OCI-LY7 (cell line): ENCODE results near the gene WNT2. TPM values are rescaled to one million over a fixed set of nuclear protein-coding genes. Genes with fewer than 3 reads are reported as not detected.

ENCODE experiments used
- BruUV-seq: library from RNA; stranded (reverse); fragments of 400-500 nt; replicated peaks from 2 replicates; lab custom pipeline; 2021; lab: Mats Ljungman, UMichigan
- CTCF ChIA-PET: fragments of 300-600 bp; sonication (Branson Sonifier 250); formaldehyde crosslinking; loops from one replicate; lab custom pipeline; 2022; ENCODE audit warnings: antibody characterized with exemption; ENCODE audit not compliant: unreplicated experiment; lab: Charles Lee
- POLR2A ChIA-PET: fragments of 300-600 bp; sonication (Branson Sonifier 250); formaldehyde crosslinking; loops from one replicate; lab custom pipeline; 2022; ENCODE audit warnings: antibody characterized with exemption; lab: Charles Lee
- DNase-seq: peaks from one replicate; pipeline ENCODE4 v3.0.0-alpha.2; 2015; ENCODE audit warnings: low spot score
- H2AFZ ChIP-seq: fragments of 200-600 bp; sonication (generic), shearing (Covaris generic); 2 replicates; pipeline ENCODE4 v1.6.1; 2014; ENCODE audit warnings: mild to moderate bottlenecking, antibody characterized with exemption, low read length, moderate library complexity
- H3K27ac ChIP-seq: fragments of 200-600 bp; sonication (generic); 2 replicates; pipeline ENCODE4 v1.5.1; 2014; ENCODE audit warnings: mixed run types, low read depth, mild to moderate bottlenecking, moderate library complexity, low read length, inconsistent platforms; ENCODE audit not compliant: poor library complexity, severe bottlenecking
- H3K36me3 ChIP-seq: fragments of 200-600 bp; sonication (generic); 2 replicates; pipeline ENCODE4 v1.6.1; 2014; ENCODE audit warnings: mild to moderate bottlenecking, antibody characterized with exemption, low read length, moderate library complexity, mixed read lengths; ENCODE audit not compliant: insufficient read depth
- H3K4me1 ChIP-seq: fragments of 200-600 bp; sonication (generic); 2 replicates; pipeline ENCODE4 v1.5.1; 2014; ENCODE audit warnings: mild to moderate bottlenecking, low read length; ENCODE audit not compliant: insufficient read depth, poor library complexity, severe bottlenecking
- H3K4me2 ChIP-seq: fragments of 200-600 bp; sonication (generic); 2 replicates; pipeline ENCODE4 v1.6.1; 2014; ENCODE audit warnings: mild to moderate bottlenecking, low read length
- H3K4me3 ChIP-seq: fragments of 200-600 bp; sonication (generic); 2 replicates; pipeline ENCODE4 v1.5.1; 2014; ENCODE audit warnings: mild to moderate bottlenecking, low read depth, low read length; ENCODE audit not compliant: poor library complexity, severe bottlenecking
- H3K79me2 ChIP-seq: fragments of 200-600 bp; sonication (generic); 2 replicates; pipeline ENCODE4 v1.6.1; 2016; ENCODE audit warnings: low read depth, mild to moderate bottlenecking, low read length, moderate library complexity, mixed read lengths; ENCODE audit not compliant: insufficient read depth
- H3K9me2 ChIP-seq: fragments of 200-600 bp; sonication (generic); 2 replicates; pipeline ENCODE4 v1.6.1; 2016; ENCODE audit warnings: mild to moderate bottlenecking, low read length, mixed read lengths; ENCODE audit not compliant: insufficient read depth
- H3K9me3 ChIP-seq: fragments of 200-600 bp; sonication (generic); 2 replicates; pipeline ENCODE4 v1.6.1; 2014; ENCODE audit warnings: mild to moderate bottlenecking, mixed run types, low read length, mixed read lengths
- H4K20me1 ChIP-seq: fragments of 200-600 bp; sonication (generic); 2 replicates; pipeline ENCODE4 v1.6.1; 2014; ENCODE audit warnings: mild to moderate bottlenecking, antibody characterized with exemption, low read length, moderate library complexity, mixed read lengths; ENCODE audit not compliant: insufficient read depth
- EZH2phosphoT487 ChIP-seq: fragments of 200-600 bp; sonication (generic); IDR thresholded peaks from 2 replicates; pipeline ENCODE4 v1.6.1; 2018; ENCODE audit warnings: low read depth, borderline replicate concordance, mild to moderate bottlenecking, mixed run types, antibody characterized with exemption, low read length, moderate library complexity, mixed read lengths
- intact Hi-C: fragments of 100-400 bp; cut with micrococcal nuclease; formaldehyde crosslinking; loops from one replicate; pipeline ENCODE4 v1.10.0; 2022; ENCODE audit not compliant: unreplicated experiment
- small RNA-seq: library from RNA; depleted of rRNA; stranded (forward); fragments of <200 nt; gene quantifications from one replicate; pipeline ENCODE3, GENCODE V24; 2014
- total RNA-seq, 2 experiments: library from RNA; depleted of rRNA in 1 of 2; stranded (reverse); fragments of >200 nt in 1 of 2; shearing (Covaris generic) in 1 of 2; gene quantifications; 2 replicates each; pipeline ENCODE4 v1.2.3, GENCODE V29; 2014 to 2022
- TF ChIP-seq, protein P1 (sequence below): fragments of 200-600 bp; sonication (generic); conservative IDR thresholded peaks from 2 replicates; pipeline ENCODE4 v1.5.1; 2014; ENCODE audit warnings: mild to moderate bottlenecking, antibody characterized with exemption, low read length, moderate library complexity, mixed read lengths

Gene WNT2
- total RNA-seq, 2 experiments from 2014 or later, result not detected

DNA sequence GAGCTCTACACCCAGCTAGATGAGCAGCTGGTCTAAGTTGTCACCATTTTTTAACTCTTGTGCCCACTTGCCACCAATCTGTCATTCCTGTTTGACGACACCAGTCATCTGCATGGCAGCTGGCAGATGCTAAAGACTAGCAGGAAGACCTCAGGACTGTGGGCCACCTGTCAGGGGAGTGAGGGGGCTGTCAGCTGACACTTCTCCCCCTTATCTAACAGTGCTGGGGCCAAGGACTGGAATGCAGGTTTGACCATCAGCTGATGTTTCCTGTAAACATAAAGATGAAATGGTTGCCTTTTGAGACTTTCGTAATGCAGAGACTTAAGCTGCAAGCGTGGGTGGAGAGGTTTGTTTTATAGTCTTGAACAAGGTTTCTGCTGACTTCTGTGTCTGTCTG is 93.5 kb downstream of the WNT2 start:
- no peak overlapping the region for H3K27ac ChIP-seq
- no TSS peak for BruUV-seq
- POLR2A ChIA-PET, result no interaction called here
- intact Hi-C loops, result no loop called here
- no peak overlapping the region for H3K4me3 ChIP-seq
- H3K9me2 ChIP-seq, result no peaks in the 10 kb centered on the region
- H2AFZ ChIP-seq, result no peak overlapping the region
- H3K4me2 ChIP-seq, result no peak overlapping the region
- TF ChIP-seq EZH2phosphoT487, result no peak
- TF ChIP-seq, protein P1, sequence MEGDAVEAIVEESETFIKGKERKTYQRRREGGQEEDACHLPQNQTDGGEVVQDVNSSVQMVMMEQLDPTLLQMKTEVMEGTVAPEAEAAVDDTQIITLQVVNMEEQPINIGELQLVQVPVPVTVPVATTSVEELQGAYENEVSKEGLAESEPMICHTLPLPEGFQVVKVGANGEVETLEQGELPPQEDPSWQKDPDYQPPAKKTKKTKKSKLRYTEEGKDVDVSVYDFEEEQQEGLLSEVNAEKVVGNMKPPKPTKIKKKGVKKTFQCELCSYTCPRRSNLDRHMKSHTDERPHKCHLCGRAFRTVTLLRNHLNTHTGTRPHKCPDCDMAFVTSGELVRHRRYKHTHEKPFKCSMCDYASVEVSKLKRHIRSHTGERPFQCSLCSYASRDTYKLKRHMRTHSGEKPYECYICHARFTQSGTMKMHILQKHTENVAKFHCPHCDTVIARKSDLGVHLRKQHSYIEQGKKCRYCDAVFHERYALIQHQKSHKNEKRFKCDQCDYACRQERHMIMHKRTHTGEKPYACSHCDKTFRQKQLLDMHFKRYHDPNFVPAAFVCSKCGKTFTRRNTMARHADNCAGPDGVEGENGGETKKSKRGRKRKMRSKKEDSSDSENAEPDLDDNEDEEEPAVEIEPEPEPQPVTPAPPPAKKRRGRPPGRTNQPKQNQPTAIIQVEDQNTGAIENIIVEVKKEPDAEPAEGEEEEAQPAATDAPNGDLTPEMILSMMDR, result no peak
- CTCF ChIA-PET, result no interaction called here
- H3K79me2 ChIP-seq, result no peaks in the 10 kb centered on the region
- H3K9me3 ChIP-seq, result no peaks in the 10 kb centered on the region
- H3K4me1 ChIP-seq, result no peaks in the 10 kb centered on the region
- no peak for DNase-seq
- no peaks in the 10 kb centered on the region for H4K20me1 ChIP-seq
- H3K36me3 ChIP-seq, result no peaks in the 10 kb centered on the region

DNA sequence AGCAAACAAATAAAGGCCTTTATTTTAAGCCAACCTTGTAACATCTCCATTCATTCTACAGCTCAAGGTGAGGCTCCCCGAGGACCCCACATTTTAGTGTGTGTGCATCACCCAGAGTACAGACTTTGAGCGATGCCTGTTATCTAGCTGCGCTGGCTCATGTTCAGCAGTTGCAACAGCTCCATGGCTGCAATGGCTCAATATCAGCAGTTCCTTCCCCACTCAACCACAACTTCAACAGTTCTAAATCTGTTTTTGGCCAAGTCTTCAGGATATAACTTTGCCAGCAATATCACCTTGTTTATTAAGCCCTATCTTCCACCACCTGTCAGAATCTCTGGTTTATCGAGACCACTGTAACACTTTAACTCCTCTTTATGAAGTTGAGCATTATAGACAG is 95.8 kb downstream of the WNT2 start:
- intact Hi-C loops, result no loop called here
- TF ChIP-seq, protein P1, result no peak
- TF ChIP-seq EZH2phosphoT487, result no peak
- Histone ChIP-seq H4K20me1 (no peaks in the 10 kb centered on the region), H3K9me2 (no peaks in the 10 kb centered on the region), H3K79me2 (no peaks in the 10 kb centered on the region), H2AFZ (no peak overlapping the region), H3K27ac (no peak overlapping the region), H3K4me2 (no peak overlapping the region), H3K4me1 (no peaks in the 10 kb centered on the region), H3K9me3 (no peaks in the 10 kb centered on the region), H3K36me3 (no peaks in the 10 kb centered on the region), H3K4me3 (no peak overlapping the region)
- DNase-seq, result no peak
- POLR2A ChIA-PET, result no interaction called here
- CTCF ChIA-PET, result no interaction called here
- no TSS peak for BruUV-seq

DNA sequence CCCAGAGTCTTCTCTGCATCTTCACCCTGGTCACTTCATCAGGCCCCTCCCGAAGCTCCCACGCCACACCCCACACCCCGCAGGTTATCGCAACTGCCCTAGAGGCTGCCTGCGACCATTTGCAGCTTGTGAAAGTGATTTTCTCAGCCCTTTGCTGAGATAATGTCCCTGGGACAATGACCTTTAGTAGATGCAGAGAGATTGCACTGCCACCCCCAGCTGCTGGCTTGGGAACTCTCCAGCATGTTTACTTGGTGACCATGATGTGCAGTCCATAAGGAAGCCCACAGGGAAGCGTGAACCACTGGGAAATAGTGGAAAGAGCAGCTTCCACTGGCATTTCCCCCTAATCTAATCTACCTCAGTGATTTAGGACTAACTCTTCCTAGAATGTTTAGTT is 97.3 kb downstream of the WNT2 start:
- Histone ChIP-seq H3K4me2 (no peak overlapping the region), H3K4me1 (no peaks in the 10 kb centered on the region), H3K36me3 (no peaks in the 10 kb centered on the region), H4K20me1 (no peaks in the 10 kb centered on the region), H3K9me2 (no peaks in the 10 kb centered on the region), H2AFZ (no peak overlapping the region), H3K27ac (no peak overlapping the region), H3K79me2 (no peaks in the 10 kb centered on the region), H3K9me3 (no peaks in the 10 kb centered on the region), H3K4me3 (no peak overlapping the region)
- POLR2A ChIA-PET, result no interaction called here
- no TSS peak for BruUV-seq
- DNase-seq, result no peak
- intact Hi-C loops, result no loop called here
- CTCF ChIA-PET, result no interaction called here
- TF ChIP-seq EZH2phosphoT487, result no peak
- TF ChIP-seq, protein P1, result no peak

Small RNA genes lying within 50 kb of the gene (small RNA-seq; reads per million reads assigned to genes)
- gene MTCYBP6, result not detected

Other genes starting within 250 kb of the WNT2 start
- not detected in 2 replicates for gene ASZ1, start 104.4 kb upstream of the WNT2 start, total RNA-seq (2014; rRNA removed; shearing (Covaris generic))
- gene ASZ1, start 104.4 kb upstream of the WNT2 start, total RNA-seq (2022), result not detected in 2 replicates
- gene CFTR, start 157.0 kb upstream of the WNT2 start, total RNA-seq (2014; rRNA removed; shearing (Covaris generic)), result not detected in 2 replicates
- gene CFTR, start 157.0 kb upstream of the WNT2 start, total RNA-seq (2022), result not detected in 2 replicates